Right lobe of liver (tissue), 4 donors: ENCODE data around the gene PRRX2.

Experiments
- CTCF ChIP-seq, 4 donors: fragments of 200-600 bp in 3 of 4; fragments of 450-650 bp in 1 of 4; IDR thresholded peaks; one replicate each; pipeline versions ENCODE4 v1.5.1 to v1.8.0; 2016 to 2022; ENCODE audit warnings: antibody characterized with exemption in 4 of 4, mild to moderate bottlenecking in 2 of 4
- POLR2A ChIP-seq: fragments of 450-650 bp; IDR thresholded peaks from one replicate; pipeline ENCODE4 v1.6.1; 2017; ENCODE audit warnings: antibody characterized with exemption, mild to moderate bottlenecking
- donor health status: DM: no; HTN: no; CAD: no.
- donor health status: DM: no; HTN: no; CAD: no.
- donor health status: DM: no; HTN: yes; CAD: no.

- no peak for TF ChIP-seq CTCF (IDR thresholded peaks at IDR 0.05)
- no peak for TF ChIP-seq POLR2A
These were observed 10.8 kb downstream of the PRRX2 start for GRCh38 chr9:129676287-129676686.
